Measurements from ENCODE around the gene R3HDM4.
"Not testable (repeated sequence)": the region's sequence is repeated elsewhere in the genome, so short reads cannot be mapped to it uniquely, and the experiment has no call there.

R3HDM4 gene

GRCh38 chr19:898663-899062, 14.4 kb downstream of the R3HDM4 start:
- no peak for DNase-seq (ENCODE audit: low read depth)
- no peak for TF ChIP-seq CTCF (conservative IDR thresholded peaks at IDR 0.05; ENCODE audit: low read depth, low read length)
- no peak overlapping the region for H3K4me3 ChIP-seq (ENCODE audit: low read length)

GRCh38 chr19:897442-898039, 15.5 kb downstream of the R3HDM4 start:
- peak; percentile 15 for TF ChIP-seq CTCF (conservative IDR thresholded peaks at IDR 0.05; ENCODE audit: low read depth, low read length)
- no peak for DNase-seq (ENCODE audit: low read depth)
- no peak overlapping the region for H3K4me3 ChIP-seq (ENCODE audit: low read length)

GRCh38 chr19:896999-897398, 16.0 kb downstream of the R3HDM4 start:
- no peak for DNase-seq (ENCODE audit: low read depth)
- TF ChIP-seq CTCF (conservative IDR thresholded peaks at IDR 0.05; ENCODE audit: low read depth, low read length) = no peak
- no peak overlapping the region for H3K4me3 ChIP-seq (ENCODE audit: low read length)

- no peak for DNase-seq (ENCODE audit: low read depth)
- TF ChIP-seq CTCF (conservative IDR thresholded peaks at IDR 0.05; ENCODE audit: low read depth, low read length) = no peak
- no peak overlapping the region for H3K4me3 ChIP-seq (ENCODE audit: low read length)
Measured at GRCh38 chr19:896434-896833, 16.6 kb downstream of the R3HDM4 start.

- peak; percentile 66 for DNase-seq (ENCODE audit: low read depth)
- TF ChIP-seq CTCF (conservative IDR thresholded peaks at IDR 0.05; ENCODE audit: low read depth, low read length) = no peak
- H3K4me3 ChIP-seq (ENCODE audit: low read length) = peak within 1 kb of the TSS; percentile 84
Measured at GRCh38 chr19:892894-893689, 19.9 kb downstream of the R3HDM4 start, which contains the start of the genes MED16 and RNU6-9. Gene MED16 (minus strand): TSS chr19:893187. CDS start chr19:891131, 2,056 bp downstream. Gene RNU6-9 (plus strand): TSS chr19:893484.

GRCh38 chr19:892243-892893, 20.7 kb downstream of the R3HDM4 start:
- DNase-seq (ENCODE audit: low read depth) = no peak

GRCh38 chr19:891421-892200, 21.4 kb downstream of the R3HDM4 start:
- H3K4me3 ChIP-seq (ENCODE audit: low read length) = peak overlapping the region; percentile 84
- not testable (repeated sequence) for DNase-seq (ENCODE audit: low read depth)

More at GRCh38 chr19:892243-892893, 20.7 kb downstream of the R3HDM4 start:
- peak overlapping the region; percentile 84 for H3K4me3 ChIP-seq (ENCODE audit: low read length)
- TF ChIP-seq CTCF (conservative IDR thresholded peaks at IDR 0.05; ENCODE audit: low read depth, low read length) = no peak

All from retinal pigment epithelial cell (primary cell).